Stomach (tissue), 4 donors: Measurements from ENCODE around the gene C11orf54.

Source experiments
- CTCF ChIP-seq, 7 experiments: fragments of 450-650 bp in 4 of 7; fragments of 200-600 bp in 3 of 7; sonication (generic) in 3 of 7; IDR thresholded peaks; one replicate each; pipeline ENCODE4 v1.5.1; 2016 to 2019; ENCODE audit warnings: antibody characterized with exemption in 7 of 7, control low read depth in 2 of 7, mild to moderate bottlenecking in 1 of 7
- EP300 ChIP-seq: sonication (generic); formaldehyde crosslinking; IDR thresholded peaks from one replicate; pipeline ENCODE4 v1.6.1; 2017; ENCODE audit warnings: antibody characterized with exemption
- POLR2A ChIP-seq, 4 donors: fragments of 450-650 bp; IDR thresholded peaks; one replicate each; pipeline ENCODE4 v1.6.1; 2016; ENCODE audit warnings: antibody characterized with exemption in 4 of 4, control low read depth in 2 of 4, mild to moderate bottlenecking in 1 of 4, moderate library complexity in 1 of 4

DNA sequence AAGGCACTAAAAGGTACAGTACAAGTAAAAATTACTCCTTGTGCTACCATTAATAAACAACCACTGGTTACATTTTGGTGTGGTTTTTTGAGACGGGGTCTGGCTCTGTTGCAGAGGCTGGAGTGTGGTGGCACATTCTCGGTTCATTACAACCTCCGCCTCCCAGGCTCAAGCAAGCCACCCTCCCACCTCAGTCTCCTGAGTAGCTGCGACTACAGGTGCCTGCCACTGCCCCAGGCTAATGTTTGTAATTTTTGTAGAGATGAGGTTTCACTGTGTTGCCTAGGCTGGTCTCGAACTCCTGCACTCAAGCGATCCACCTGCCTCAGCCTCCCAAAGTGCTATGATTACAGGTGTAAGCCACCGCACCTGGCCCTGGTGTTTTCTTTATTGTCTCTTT, 20.9 kb upstream of the C11orf54 start:
- TF ChIP-seq CTCF (IDR thresholded peaks at IDR 0.05): no peak
- TF ChIP-seq POLR2A (IDR thresholded peaks at IDR 0.05): no peak
- TF ChIP-seq EP300: no peak
